Measurements from ENCODE around the gene GPRIN1. TPM values are rescaled to one million over a fixed set of nuclear protein-coding genes. Genes with fewer than 3 reads are reported as not detected.
"Not testable (repeated sequence)": the region's sequence is repeated elsewhere in the genome, so short reads cannot be mapped to it uniquely, and the experiment has no call there.

Gene GPRIN1
- total RNA-seq, 4 donors from 2014 or later, result 0.40 to 1.4 TPM; not detected in 2

- no peaks in the 10 kb centered on the region for H3K27me3 ChIP-seq
- no peaks in the 10 kb centered on the region for H3K36me3 ChIP-seq
- no peak for DNase-seq
- no peak overlapping the region for H3K4me3 ChIP-seq
- no peaks in the 10 kb centered on the region for H3K9me3 ChIP-seq
- no peaks in the 10 kb centered on the region for H3K4me1 ChIP-seq
- H3K27ac ChIP-seq, result no peak overlapping the region
- no peak for TF ChIP-seq POLR2A (IDR thresholded peaks at IDR 0.05)
- intact Hi-C loops (cut with DNase I; ENCODE audit: low total_unique reads), result no loop called here
These were observed 6.9 kb downstream of the GPRIN1 start for GRCh38 chr5:176603091-176603490.

- H3K4me1 ChIP-seq, result peaks cover 0 to 5% of the 10 kb centered on the region in 2 donors
- no peak for TF ChIP-seq POLR2A (IDR thresholded peaks at IDR 0.05)
- TF ChIP-seq, protein P1, sequence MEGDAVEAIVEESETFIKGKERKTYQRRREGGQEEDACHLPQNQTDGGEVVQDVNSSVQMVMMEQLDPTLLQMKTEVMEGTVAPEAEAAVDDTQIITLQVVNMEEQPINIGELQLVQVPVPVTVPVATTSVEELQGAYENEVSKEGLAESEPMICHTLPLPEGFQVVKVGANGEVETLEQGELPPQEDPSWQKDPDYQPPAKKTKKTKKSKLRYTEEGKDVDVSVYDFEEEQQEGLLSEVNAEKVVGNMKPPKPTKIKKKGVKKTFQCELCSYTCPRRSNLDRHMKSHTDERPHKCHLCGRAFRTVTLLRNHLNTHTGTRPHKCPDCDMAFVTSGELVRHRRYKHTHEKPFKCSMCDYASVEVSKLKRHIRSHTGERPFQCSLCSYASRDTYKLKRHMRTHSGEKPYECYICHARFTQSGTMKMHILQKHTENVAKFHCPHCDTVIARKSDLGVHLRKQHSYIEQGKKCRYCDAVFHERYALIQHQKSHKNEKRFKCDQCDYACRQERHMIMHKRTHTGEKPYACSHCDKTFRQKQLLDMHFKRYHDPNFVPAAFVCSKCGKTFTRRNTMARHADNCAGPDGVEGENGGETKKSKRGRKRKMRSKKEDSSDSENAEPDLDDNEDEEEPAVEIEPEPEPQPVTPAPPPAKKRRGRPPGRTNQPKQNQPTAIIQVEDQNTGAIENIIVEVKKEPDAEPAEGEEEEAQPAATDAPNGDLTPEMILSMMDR (IDR thresholded peaks at IDR 0.05), result no peak
- no peak overlapping the region for H3K4me3 ChIP-seq
- H3K27me3 ChIP-seq, result no peaks in the 10 kb centered on the region
- no peaks in the 10 kb centered on the region for H3K36me3 ChIP-seq
- intact Hi-C loops (cut with DNase I; ENCODE audit: low total_unique reads), result no loop called here
- H3K27ac ChIP-seq, result no peak overlapping the region
- no peak for DNase-seq
- H3K9me3 ChIP-seq, result no peaks in the 10 kb centered on the region
These were observed 8.0 kb downstream of the GPRIN1 start for GRCh38 chr5:176601901-176602482.

DNA sequence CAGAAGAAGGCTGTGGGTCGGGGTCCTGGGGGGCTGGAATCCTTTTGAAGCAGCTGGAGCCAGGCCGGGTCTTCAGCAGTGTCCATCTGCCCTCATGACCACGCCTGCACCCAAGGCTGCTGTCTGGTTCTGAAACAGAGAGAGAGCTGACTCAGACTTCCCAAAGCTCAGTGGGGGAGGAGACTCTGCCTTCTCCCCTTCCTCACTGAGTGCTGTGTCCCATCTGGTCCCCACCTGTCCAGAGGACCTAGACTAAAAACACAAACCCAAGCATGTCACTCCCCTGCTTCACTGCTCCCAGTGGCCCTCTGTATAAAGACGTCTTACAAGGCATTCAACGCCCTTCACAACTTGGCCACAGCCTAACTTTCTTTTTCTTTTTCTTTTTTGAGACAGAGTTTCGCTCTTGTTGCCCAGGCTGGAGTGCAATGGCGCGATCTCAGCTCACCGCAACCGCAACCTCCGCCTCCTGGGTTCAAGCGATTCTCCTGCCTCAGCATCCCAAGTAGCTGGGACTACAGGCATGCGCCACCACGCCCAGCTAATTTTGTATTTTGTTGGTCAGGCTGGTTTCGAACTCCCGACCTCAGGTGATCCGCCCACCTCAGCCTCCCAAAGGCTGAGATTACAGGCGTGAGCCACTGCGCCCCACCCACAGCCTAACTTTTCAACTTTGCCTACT is 10.1 kb downstream of the GPRIN1 start:
- H3K9me3 ChIP-seq; DNase-seq; H3K4me1 ChIP-seq; H3K36me3 ChIP-seq; intact Hi-C loops (cut with DNase I; ENCODE audit: low total_unique reads); H3K27me3 ChIP-seq; H3K4me3 ChIP-seq; H3K27ac ChIP-seq: not testable (repeated sequence)

GRCh38 chr5:176597417-176598389 is 12.3 kb downstream of the GPRIN1 start:
- no peaks in the 10 kb centered on the region for H3K27me3 ChIP-seq
- H3K9me3 ChIP-seq, result no peaks in the 10 kb centered on the region
- intact Hi-C loops (cut with DNase I; ENCODE audit: low total_unique reads), result no loop called here
- H3K4me1 ChIP-seq, result peaks cover 0 to 10% of the 10 kb centered on the region in 2 donors
- no peak for DNase-seq
- H3K4me3 ChIP-seq, result peak overlapping the region in 1 of 2 donors; percentile 23
- H3K36me3 ChIP-seq, result no peaks in the 10 kb centered on the region
- H3K27ac ChIP-seq, result no peak overlapping the region
- TF ChIP-seq, protein P1 (IDR thresholded peaks at IDR 0.05), result no peak
- TF ChIP-seq POLR2A (IDR thresholded peaks at IDR 0.05), result no peak

- H3K9me3 ChIP-seq, result no peaks in the 10 kb centered on the region
- peaks cover 0 to 10% of the 10 kb centered on the region in 2 donors for H3K4me1 ChIP-seq
- H3K36me3 ChIP-seq, result no peaks in the 10 kb centered on the region
- no peaks in the 10 kb centered on the region for H3K27me3 ChIP-seq
- no peak for DNase-seq
- H3K27ac ChIP-seq, result no peak overlapping the region
- TF ChIP-seq, protein P1 (IDR thresholded peaks at IDR 0.05), result peak in 3 of 4 experiments; percentile 3 to 20 (median 10)
- TF ChIP-seq POLR2A (IDR thresholded peaks at IDR 0.05), result no peak
- intact Hi-C loops (cut with DNase I; ENCODE audit: low total_unique reads), result no loop called here
- H3K4me3 ChIP-seq, result peak overlapping the region in 1 of 2 donors; percentile 23
These were observed 13.1 kb downstream of the GPRIN1 start for GRCh38 chr5:176596689-176597416.
